K562 (cell line): Measurements from ENCODE around the gene WSCD2.

Source experiments
- CBFB ChIP-seq: sonication (generic); formaldehyde crosslinking; IDR thresholded peaks from 2 replicates; pipeline ENCODE4 v1.4.0; 2020; ENCODE audit warnings: mild to moderate bottlenecking, missing genetic modification reagents
- HLTF ChIP-seq: fragments of 450-650 bp; IDR thresholded peaks from 2 replicates; pipeline ENCODE4 v1.6.1; 2016
- NBN ChIP-seq: fragments of 450-650 bp; IDR thresholded peaks from 2 replicates; pipeline ENCODE4 v1.6.1; 2016; ENCODE audit warnings: low read depth, mild to moderate bottlenecking
- RAD51 ChIP-seq: fragments of 450-650 bp; IDR thresholded peaks from 2 replicates; pipeline ENCODE4 v1.7.1; 2016; ENCODE audit warnings: low read depth, mild to moderate bottlenecking, borderline replicate concordance
- TAF1 ChIP-seq: IDR thresholded peaks from 2 replicates; pipeline ENCODE4 v1.6.1; 2011; ENCODE audit warnings: mild to moderate bottlenecking, low read length, moderate library complexity; ENCODE audit not compliant: insufficient read depth, control insufficient read depth, severe bottlenecking; ENCODE audit errors: extremely low read depth

DNA sequence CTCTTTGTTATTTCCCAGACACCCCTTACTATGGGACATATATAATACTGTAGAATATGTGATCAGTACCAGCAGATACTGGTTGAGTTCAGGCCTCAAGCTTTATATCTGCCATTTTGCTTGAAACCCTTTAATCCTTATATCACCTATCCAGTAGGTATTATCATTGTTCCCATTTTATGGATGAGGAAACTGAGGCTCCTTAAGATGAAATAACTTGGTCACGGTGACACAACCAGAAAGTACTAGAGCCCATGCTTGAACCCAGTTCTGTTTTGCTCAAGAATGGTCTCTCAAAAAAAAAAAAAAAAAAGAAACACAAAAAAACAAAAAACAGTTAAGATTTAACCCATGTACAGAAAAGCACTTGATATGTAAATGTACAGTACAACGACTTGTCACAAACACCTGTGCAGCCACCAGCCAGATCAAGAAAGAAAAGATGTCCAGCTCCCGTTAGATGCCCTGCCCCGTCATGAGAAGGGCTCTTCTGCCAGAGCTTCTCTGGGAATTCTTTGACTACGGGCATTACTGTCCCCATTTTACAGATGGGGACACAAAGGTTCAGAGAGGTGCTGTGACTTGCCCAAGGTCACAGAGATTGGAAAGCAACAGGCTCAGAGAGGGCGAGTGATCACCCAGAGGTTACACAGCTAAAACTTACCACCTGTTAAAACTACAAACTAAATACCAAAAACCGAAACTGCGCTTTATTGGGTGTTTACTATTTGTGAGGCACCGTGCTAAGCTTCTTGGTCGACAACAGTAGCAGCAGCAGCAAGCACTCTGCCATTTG lies 669 bp upstream of the WSCD2 start:
- TF ChIP-seq RAD51 (no peak; the same call in 1 of the 2 replicates), TAF1 (no peak), CBFB (CRISPR knock-in tag) (no peak), NBN (no peak), HLTF (no peak)
